ENCODE results near the gene SDK2. TPM values are rescaled to one million over a fixed set of nuclear protein-coding genes. Genes with fewer than 3 reads are reported as not detected.
A peak's percentile ranks its signal among the peaks of the same experiment; 100 is the strongest.

SDK2 gene
- total and polyA plus RNA-seq, 2 of the 4 experiments (the other 2 are of a cell fraction): under 0.01 to 0.03 TPM

DNA sequence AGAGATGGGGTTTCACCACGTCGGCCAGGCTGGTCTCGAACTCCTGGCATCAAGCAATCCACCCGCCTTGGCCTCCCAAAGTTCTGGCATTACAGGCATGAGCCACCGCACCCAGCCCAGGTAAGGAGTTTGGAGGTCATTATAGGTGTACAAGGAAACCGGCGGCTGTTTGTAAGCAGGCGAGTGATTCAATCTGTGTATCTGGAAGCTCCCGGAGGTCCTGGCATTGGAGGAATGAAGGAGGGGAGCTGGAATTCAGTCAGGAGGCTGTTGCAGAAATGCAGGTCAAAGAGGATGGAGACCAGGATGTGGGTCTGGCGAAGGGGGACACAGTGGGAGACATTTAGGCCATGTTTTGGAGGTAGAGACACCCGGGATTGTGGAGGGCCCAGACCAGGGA, 351.2 kb downstream of the SDK2 start:
- H2BK20ac ChIP-seq (ENCODE audit: low read depth, low read length): 0 out of 2 replicates have a peak overlapping the region, but pooled peaks have one; percentile 27

More for the DNA sequence above, 351.2 kb downstream of the SDK2 start:
- Histone ChIP-seq H3K23ac (ENCODE audit: low read depth, low read length) (peak overlapping the region; percentile 44), H2BK5ac (ENCODE audit: low read depth, low read length, poor library complexity, severe bottlenecking) (peak overlapping the region; percentile 94), H2AK9ac (replicated peaks; ENCODE audit: low read depth, low read length, poor library complexity) (peak overlapping the region; percentile 84), H3K56ac (ENCODE audit: extremely low read depth, insufficient read depth, low read length) (no peak overlapping the region), H2AK5ac (ENCODE audit: low read depth, low read length) (peak overlapping the region; percentile 65), H3K27ac (ENCODE audit: insufficient read depth, low read length) (peak overlapping the region; percentile 15; the same call in 1 of the 2 replicates), H4K8ac (ENCODE audit: low read depth in 2 of 2, low read length in 2 of 2) (peak overlapping the region in 1 of 2 experiments; percentile 42; a peak in 2 of 4 replicates), H3K79me1 (ENCODE audit: low read depth in 1 of 2, low read length in 2 of 2) (peaks cover 29 to 81% of the 10 kb centered on the region in 2 experiments), H4K5ac (ENCODE audit: low read depth, low read length) (no peak overlapping the region), H4K20me1 (ENCODE audit: insufficient read depth, low read length) (peaks cover 58% of the 10 kb centered on the region), H2BK15ac (ENCODE audit: low read depth, low read length) (peak overlapping the region; percentile 16; the same call in 1 of the 3 replicates), H3K4me2 (ENCODE audit: low read depth, low read length) (peak overlapping the region; percentile 4; the same call in 1 of the 2 replicates), H3K18ac (ENCODE audit: low read depth, low read length) (no peak overlapping the region), H4K91ac (ENCODE audit: insufficient read depth, low read depth, low read length) (no peak overlapping the region; the same call in 1 of the 2 replicates), H3K4me3 (ENCODE audit: insufficient read depth, low read depth, low read length) (no peak overlapping the region), H3K4ac (ENCODE audit: low read depth, low read length) (peak overlapping the region; percentile 98), H3K9me1 (ENCODE audit: insufficient read depth, low read length) (peaks cover 37% of the 10 kb centered on the region), H3K27me3 (ENCODE audit: control insufficient read depth, insufficient read depth, low read length) (no peaks in the 10 kb centered on the region), H3K14ac (replicated peaks; ENCODE audit: low read depth, low read length) (no peak overlapping the region; the same call in 1 of the 2 replicates), H2AFZ (replicated peaks; ENCODE audit: low read length, poor library complexity) (no peak overlapping the region), H3K36me3 (ENCODE audit: control insufficient read depth, insufficient read depth, low read length) (no peaks in the 10 kb centered on the region), H3K4me1 (ENCODE audit: control insufficient read depth, insufficient read depth, low read length) (peaks cover 41% of the 10 kb centered on the region), H3K9ac (ENCODE audit: low read depth, low read length) (no peak overlapping the region), H3K9me3 (ENCODE audit: control insufficient read depth, insufficient read depth, low read length) (no peaks in the 10 kb centered on the region), H2BK120ac (ENCODE audit: low read depth, low read length) (peak overlapping the region; percentile 41)
- ChIA-PET POLR2A (ENCODE audit: unreplicated experiment) (no interaction called here), CTCF (no interaction called here)
- no peak for TF ChIP-seq MXI1 (IDR thresholded peaks at IDR 0.05; ENCODE audit: borderline replicate concordance, low read depth, low read length)
- TF ChIP-seq FOS (IDR thresholded peaks at IDR 0.05; ENCODE audit: low read depth, low read length): no peak
- TF ChIP-seq, protein P1, sequence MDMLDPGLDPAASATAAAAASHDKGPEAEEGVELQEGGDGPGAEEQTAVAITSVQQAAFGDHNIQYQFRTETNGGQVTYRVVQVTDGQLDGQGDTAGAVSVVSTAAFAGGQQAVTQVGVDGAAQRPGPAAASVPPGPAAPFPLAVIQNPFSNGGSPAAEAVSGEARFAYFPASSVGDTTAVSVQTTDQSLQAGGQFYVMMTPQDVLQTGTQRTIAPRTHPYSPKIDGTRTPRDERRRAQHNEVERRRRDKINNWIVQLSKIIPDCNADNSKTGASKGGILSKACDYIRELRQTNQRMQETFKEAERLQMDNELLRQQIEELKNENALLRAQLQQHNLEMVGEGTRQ (IDR thresholded peaks at IDR 0.05; ENCODE audit: low read depth, low read length): no peak
- TF ChIP-seq CEBPB (IDR thresholded peaks at IDR 0.05; ENCODE audit: low read depth, low read length): no peak
- TF ChIP-seq NFE2L2 (IDR thresholded peaks at IDR 0.05; ENCODE audit: low read depth, low read length): no peak
- no peak for TF ChIP-seq MAFK (IDR thresholded peaks at IDR 0.05; ENCODE audit: low read depth, low read length)
- TF ChIP-seq MAZ (IDR thresholded peaks at IDR 0.05; ENCODE audit: borderline replicate concordance, low read depth, low read length): no peak
- no peak for TF ChIP-seq RAD21 (IDR thresholded peaks at IDR 0.05; ENCODE audit: low read length)
- TF ChIP-seq, protein P2, sequence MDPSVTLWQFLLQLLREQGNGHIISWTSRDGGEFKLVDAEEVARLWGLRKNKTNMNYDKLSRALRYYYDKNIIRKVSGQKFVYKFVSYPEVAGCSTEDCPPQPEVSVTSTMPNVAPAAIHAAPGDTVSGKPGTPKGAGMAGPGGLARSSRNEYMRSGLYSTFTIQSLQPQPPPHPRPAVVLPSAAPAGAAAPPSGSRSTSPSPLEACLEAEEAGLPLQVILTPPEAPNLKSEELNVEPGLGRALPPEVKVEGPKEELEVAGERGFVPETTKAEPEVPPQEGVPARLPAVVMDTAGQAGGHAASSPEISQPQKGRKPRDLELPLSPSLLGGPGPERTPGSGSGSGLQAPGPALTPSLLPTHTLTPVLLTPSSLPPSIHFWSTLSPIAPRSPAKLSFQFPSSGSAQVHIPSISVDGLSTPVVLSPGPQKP (IDR thresholded peaks at IDR 0.05; ENCODE audit: borderline replicate concordance, low read depth, low read length): no peak
- TF ChIP-seq POLR2A (IDR thresholded peaks at IDR 0.05; ENCODE audit: low read depth, low read length): no peak
- no peak for TF ChIP-seq BHLHE40 (IDR thresholded peaks at IDR 0.05; ENCODE audit: low read depth, low read length)
- TF ChIP-seq RFX5 (IDR thresholded peaks at IDR 0.05; ENCODE audit: low read depth, low read length): no peak
- TF ChIP-seq CHD1 (IDR thresholded peaks at IDR 0.05; ENCODE audit: low read depth, low read length): no peak
- no TSS peak for BruUV-seq (replicated peaks)
- dilution Hi-C loops (cut with HindIII; ENCODE audit: low sequenced_read_pairs, unreplicated experiment): no loop called here
- intact Hi-C loops (cut with micrococcal nuclease): loop anchor here (2.0 kb wide), 1 partner anchor 14 kb away; no protein-coding TSS in a partner anchor
- DNase-seq (no peak), ATAC-seq (ENCODE audit: low read depth) (no peak)
- in situ Hi-C loops (cut with MboI; ENCODE audit: low sequenced_read_pairs): no loop called here
- 80% methylated on average over 8 of the region's 11 CpGs; no CpG with 5 or more reads in 1 of the 2 experiments for WGBS, 2 experiments (ENCODE audit: extremely low coverage in 2 of 2, insufficient read length in 1 of 2)
